Measurements from ENCODE around the gene KIF11.

- TF ChIP-seq YY1 (IDR thresholded peaks at IDR 0.05; ENCODE audit: insufficient read depth, insufficient read length), result no peak
- TF ChIP-seq ZNF274 (IDR thresholded peaks at IDR 0.05; ENCODE audit: low read depth, low read length), result no peak
Observed at GRCh38 chr10:92638037-92638436, 45.1 kb downstream of the KIF11 start.
